Muscle of leg (tissue), 16 donors: ENCODE data around the gene DYNC2I2. TPM values are rescaled to one million over a fixed set of nuclear protein-coding genes. Genes with fewer than 3 reads are reported as not detected.

Experiments
- DNase-seq: peaks from one replicate; pipeline ENCODE4 v3.0.0; 2013
- H3K27ac ChIP-seq: one replicate; pipeline ENCODE4 v1.5.1; 2013; ENCODE audit warnings: mild to moderate bottlenecking, low read length, control low read depth
- H3K27me3 ChIP-seq: one replicate; pipeline ENCODE4 v1.6.1; 2013; ENCODE audit warnings: low read length; ENCODE audit not compliant: control insufficient read depth, insufficient read depth
- H3K36me3 ChIP-seq: one replicate; pipeline ENCODE4 v1.6.1; 2013; ENCODE audit warnings: low read length; ENCODE audit not compliant: control insufficient read depth, insufficient read depth
- H3K4me1 ChIP-seq: one replicate; pipeline ENCODE4 v1.6.1; 2013; ENCODE audit warnings: low read length; ENCODE audit not compliant: control insufficient read depth, insufficient read depth
- H3K4me3 ChIP-seq: one replicate; pipeline ENCODE4 v1.5.1; 2013; ENCODE audit warnings: low read length, control low read depth
- H3K9me3 ChIP-seq: replicated peaks from 2 replicates; pipeline ENCODE4 v1.6.1; 2013; ENCODE audit warnings: low read depth, low read length; ENCODE audit not compliant: control insufficient read depth
- WGBS: methylation state at CpG from one replicate; pipeline ENCODE4 v1.1.5; 2013; ENCODE audit warnings: missing lambda C conversion rate; ENCODE audit not compliant: insufficient coverage; 5-methylcytosine and 5-hydroxymethylcytosine counted together
- long read RNA-seq, 11 donors: transcript quantifications; one replicate each; lab custom pipeline, GENCODE V29; 2026
- polyA plus RNA-seq, 8 donors: library from polyadenylated mRNA; unstranded; fragments of 120-200 nt; gene quantifications; one replicate each; pipeline versions ENCODE4 v1.2.1 to v1.2.3, GENCODE V29; 2013; ENCODE audit warnings: inconsistent platforms in 1 of 8, low replicate concordance in 1 of 8; ENCODE audit not compliant: insufficient read length in 8 of 8, insufficient read depth in 1 of 8
- total RNA-seq: library from RNA; stranded (reverse); fragments of 120-200 nt; gene quantifications from one replicate; pipeline ENCODE4 v1.2.4, GENCODE V29; 2013

Gene DYNC2I2
- 40.8 TPM for total RNA-seq
- 10 to 100 TPM; 43.3 to 60.5 (median 50.8) TPM for polyA plus RNA-seq
- long read RNA-seq, donor 1, partial matches to known transcripts, result 5 of 10 reads
- long read RNA-seq, donor 1, other reads (novel, unspliced or antisense), result 0 of 10 reads
- long read RNA-seq, donor 2, partial matches to known transcripts, result 0 of 2 reads
- long read RNA-seq, donor 2, other reads (novel, unspliced or antisense), result 0 of 2 reads
- long read RNA-seq, donor 3, transcript WDR34-201 (9 exons, 1,755 nt), result major isoform, 17 of 36 reads
- long read RNA-seq, donor 3, partial matches to known transcripts, result 19 of 36 reads
- long read RNA-seq, donor 3, other reads (novel, unspliced or antisense), result 0 of 36 reads
- long read RNA-seq, donor 4, transcript WDR34-201 (9 exons, 1,755 nt), result major isoform, 11 of 11 reads
- long read RNA-seq, donor 4, partial matches to known transcripts, result 0 of 11 reads
- long read RNA-seq, donor 4, other reads (novel, unspliced or antisense), result 0 of 11 reads
- long read RNA-seq, donor 5, transcript WDR34-201 (9 exons, 1,755 nt), result major isoform, 24 of 1,632 reads
- long read RNA-seq, donor 5, partial matches to known transcripts, result 1,126 of 1,632 reads
- long read RNA-seq, donor 5, other reads (novel, unspliced or antisense), result 481 of 1,632 reads
- long read RNA-seq, donor 6, transcript WDR34-201 (9 exons, 1,755 nt), result major isoform, 20 of 50 reads
- long read RNA-seq, donor 6, partial matches to known transcripts, result 28 of 50 reads
- long read RNA-seq, donor 6, other reads (novel, unspliced or antisense), result 0 of 50 reads
- long read RNA-seq, donor 7, transcript WDR34-201 (9 exons, 1,755 nt), result major isoform, 6 of 18 reads
- long read RNA-seq, donor 7, partial matches to known transcripts, result 12 of 18 reads
- long read RNA-seq, donor 7, other reads (novel, unspliced or antisense), result 0 of 18 reads
- long read RNA-seq, donor 8, partial matches to known transcripts, result 7 of 12 reads
- long read RNA-seq, donor 8, other reads (novel, unspliced or antisense), result 0 of 12 reads
- long read RNA-seq, donor 9, transcript WDR34-201 (9 exons, 1,755 nt), result major isoform, 7 of 16 reads
- long read RNA-seq, donor 9, partial matches to known transcripts, result 9 of 16 reads
- long read RNA-seq, donor 9, other reads (novel, unspliced or antisense), result 0 of 16 reads
- long read RNA-seq, donor 10, transcript WDR34-201 (9 exons, 1,755 nt), result major isoform, 6 of 11 reads
- long read RNA-seq, donor 10, partial matches to known transcripts, result 5 of 11 reads
- long read RNA-seq, donor 10, other reads (novel, unspliced or antisense), result 0 of 11 reads
- long read RNA-seq, donor 11, transcript WDR34-201 (9 exons, 1,755 nt), result major isoform, 7 of 13 reads
- long read RNA-seq, donor 11, partial matches to known transcripts, result 6 of 13 reads
- long read RNA-seq, donor 11, other reads (novel, unspliced or antisense), result 0 of 13 reads

- Histone ChIP-seq H3K4me3 (peak within 1 kb of the TSS; percentile 54), H3K36me3 (no peaks in the 10 kb centered on the region)
- WGBS, result under 1% methylated on average over 79 of the region's 86 CpGs
These were observed at the start of gene DYNC2I2 for GRCh38 chr9:128656416-128657343. Gene DYNC2I2 (minus strand): TSS chr9:128656847. CDS start chr9:128656726, 121 bp downstream.

DNA sequence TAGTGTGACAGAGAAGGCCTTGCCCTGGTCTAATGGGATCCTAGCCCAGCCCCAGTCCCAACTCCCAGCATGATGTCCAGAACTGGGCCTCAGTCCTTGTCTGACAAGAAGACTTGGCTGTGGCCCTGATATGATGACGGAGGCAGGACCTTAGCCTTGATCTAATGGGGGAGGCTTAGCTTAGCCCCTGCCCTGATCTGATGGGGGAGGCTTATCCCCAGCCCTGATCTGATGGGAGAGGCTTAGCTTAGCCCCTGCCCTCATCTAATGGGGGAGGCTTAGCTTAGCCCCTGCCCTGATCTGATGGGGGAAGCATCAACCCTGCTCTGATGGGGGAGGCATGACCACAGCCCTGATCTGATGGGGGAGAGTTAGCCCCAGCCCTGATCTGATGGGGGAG is 49.4 kb upstream of the DYNC2I2 start:
- H3K4me1 ChIP-seq, result peaks cover 29% of the 10 kb centered on the region
- H3K27ac ChIP-seq, result no peak overlapping the region
- DNase-seq, result no peak
- H3K36me3 ChIP-seq, result peaks cover 13% of the 10 kb centered on the region
- H3K4me3 ChIP-seq, result no peak overlapping the region
- WGBS, result no CpG with 5 or more reads among the region's 1 CpG
- H3K27me3 ChIP-seq, result no peaks in the 10 kb centered on the region
- no peaks in the 10 kb centered on the region for H3K9me3 ChIP-seq

More at GRCh38 chr9:128656416-128657343, at the start of gene DYNC2I2:
- peaks cover 11% of the 10 kb centered on the region for H3K4me1 ChIP-seq
- H3K27me3 ChIP-seq, result no peaks in the 10 kb centered on the region
- H3K27ac ChIP-seq, result peak within 1 kb of the TSS; percentile 99
- H3K9me3 ChIP-seq, result no peaks in the 10 kb centered on the region
- peak; percentile 98 for DNase-seq

DNA sequence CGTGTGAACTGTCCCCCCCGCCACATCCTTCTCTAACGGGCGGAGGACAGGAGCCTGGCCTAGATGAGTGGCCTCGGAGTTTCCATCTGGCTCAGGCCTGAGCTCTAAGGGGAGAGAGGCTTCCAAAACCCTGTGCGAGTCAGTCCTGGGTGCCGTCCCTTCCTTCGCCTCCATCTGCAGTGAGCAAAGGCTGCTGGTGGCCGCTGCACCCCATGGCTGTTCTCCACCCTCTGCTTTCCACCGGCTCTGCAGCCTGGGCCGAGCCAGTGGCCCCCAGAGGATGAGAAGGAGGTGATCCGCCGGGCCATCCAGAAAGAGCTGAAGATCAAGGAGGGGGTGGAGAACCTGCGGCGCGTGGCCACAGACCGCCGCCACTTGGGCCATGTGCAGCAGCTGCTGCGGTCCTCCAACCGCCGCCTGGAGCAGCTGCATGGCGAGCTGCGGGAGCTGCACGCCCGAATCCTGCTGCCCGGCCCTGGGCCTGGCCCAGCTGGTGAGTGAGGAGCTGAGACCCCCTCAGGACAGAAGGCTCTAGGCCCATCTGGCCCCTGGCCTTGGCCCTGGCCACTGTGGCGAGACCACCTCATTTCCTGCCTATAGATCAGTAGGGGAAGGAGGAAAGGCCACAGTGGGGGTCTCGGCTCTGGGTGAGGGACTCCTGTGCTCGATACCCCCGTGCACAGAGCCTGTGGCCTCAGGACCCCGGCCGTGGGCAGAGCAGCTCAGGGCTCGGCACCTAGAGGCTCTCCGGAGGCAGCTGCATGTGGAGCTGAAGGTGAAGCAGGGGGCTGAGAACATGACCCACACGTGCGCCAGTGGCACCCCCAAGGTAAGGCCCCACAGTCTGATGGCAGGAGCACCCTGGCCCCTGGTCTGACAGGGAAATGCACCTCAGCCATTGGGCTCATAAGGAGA is 48.7 kb upstream of the DYNC2I2 start:
- H3K4me3 ChIP-seq, result no peak overlapping the region
- no peaks in the 10 kb centered on the region for H3K27me3 ChIP-seq
- peaks cover 13% of the 10 kb centered on the region for H3K36me3 ChIP-seq
- 82% methylated on average over 29 of the region's 36 CpGs for WGBS
- H3K4me1 ChIP-seq, result peaks cover 29% of the 10 kb centered on the region
- peak overlapping the region; percentile 51 for H3K27ac ChIP-seq
- H3K9me3 ChIP-seq, result no peaks in the 10 kb centered on the region
- DNase-seq, result no peak

GRCh38 chr9:128704356-128704670 is 47.7 kb upstream of the DYNC2I2 start:
- Histone ChIP-seq H3K36me3 (peaks cover 13% of the 10 kb centered on the region), H3K4me1 (peaks cover 29% of the 10 kb centered on the region), H3K9me3 (no peaks in the 10 kb centered on the region), H3K27me3 (no peaks in the 10 kb centered on the region), H3K27ac (peak overlapping the region; percentile 29), H3K4me3 (no peak overlapping the region)
- DNase-seq, result no peak
- WGBS, result 90% methylated on average over 2 of the region's 5 CpGs

GRCh38 chr9:128703616-128704355 is 47.1 kb upstream of the DYNC2I2 start:
- Histone ChIP-seq H3K36me3 (peaks cover 13% of the 10 kb centered on the region), H3K4me1 (peaks cover 29% of the 10 kb centered on the region), H3K4me3 (peak overlapping the region; percentile 67), H3K27ac (peak overlapping the region; percentile 42), H3K9me3 (no peaks in the 10 kb centered on the region), H3K27me3 (no peaks in the 10 kb centered on the region)
- 60% methylated on average over 24 of the region's 31 CpGs for WGBS
- DNase-seq, result no peak

GRCh38 chr9:128702949-128703615 is 46.4 kb upstream of the DYNC2I2 start:
- peak overlapping the region; percentile 67 for H3K4me3 ChIP-seq
- H3K36me3 ChIP-seq, result peaks cover 13% of the 10 kb centered on the region
- WGBS, result 4% methylated on average over 52 of the region's 55 CpGs
- no peaks in the 10 kb centered on the region for H3K27me3 ChIP-seq
- peak overlapping the region; percentile 42 for H3K27ac ChIP-seq
- peaks cover 29% of the 10 kb centered on the region for H3K4me1 ChIP-seq
- peak; percentile 26 for DNase-seq
- H3K9me3 ChIP-seq, result no peaks in the 10 kb centered on the region

DNA sequence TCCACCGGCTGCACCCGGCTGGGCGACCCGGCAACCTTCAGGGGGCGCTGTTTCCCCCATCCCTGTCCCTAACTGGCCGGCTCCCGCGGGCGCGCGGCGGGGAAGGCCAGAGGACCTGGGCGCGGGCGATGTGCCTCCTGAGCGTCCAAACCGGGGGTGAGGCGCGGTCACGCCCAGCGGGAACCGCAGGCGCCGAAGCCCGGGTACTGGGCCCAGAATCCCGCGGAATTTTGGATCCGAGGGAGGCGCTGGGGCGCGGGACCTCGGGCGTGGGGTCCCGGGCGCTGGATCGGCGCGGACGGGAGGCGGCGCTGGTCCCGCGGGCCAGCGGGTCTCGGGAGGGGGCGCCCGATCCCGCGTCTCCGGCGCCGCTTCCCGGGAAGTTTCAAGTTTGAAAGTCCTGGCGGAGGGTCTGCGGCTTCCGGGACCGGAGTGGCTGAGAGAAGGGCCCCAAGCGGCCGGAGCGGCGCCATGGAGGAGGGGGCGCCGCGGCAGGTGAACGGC is 45.9 kb upstream of the DYNC2I2 start, which contains the start of gene PKN3:
Gene PKN3 (plus strand): TSS at position 59 of the 504 bp plus-strand sequence. CDS start 413 bp downstream, at position 472.
- DNase-seq, result peak; percentile 89
- WGBS, result under 1% methylated on average over 65 of the region's 65 CpGs
- no peaks in the 10 kb centered on the region for H3K27me3 ChIP-seq
- no peaks in the 10 kb centered on the region for H3K9me3 ChIP-seq
- peaks cover 29% of the 10 kb centered on the region for H3K4me1 ChIP-seq
- peak within 1 kb of the TSS; percentile 42 for H3K27ac ChIP-seq
- H3K4me3 ChIP-seq, result peak within 1 kb of the TSS; percentile 67
- H3K36me3 ChIP-seq, result peaks cover 14% of the 10 kb centered on the region
